ENCODE data around the gene USB1. TPM values are rescaled to one million over a fixed set of nuclear protein-coding genes. Genes with fewer than 3 reads are reported as not detected.
A peak's percentile ranks its signal among the peaks of the same experiment; 100 is the strongest.

Gene USB1
- total RNA-seq, 2 donors from 2014 or later = 22.6 to 74.1 TPM

DNA sequence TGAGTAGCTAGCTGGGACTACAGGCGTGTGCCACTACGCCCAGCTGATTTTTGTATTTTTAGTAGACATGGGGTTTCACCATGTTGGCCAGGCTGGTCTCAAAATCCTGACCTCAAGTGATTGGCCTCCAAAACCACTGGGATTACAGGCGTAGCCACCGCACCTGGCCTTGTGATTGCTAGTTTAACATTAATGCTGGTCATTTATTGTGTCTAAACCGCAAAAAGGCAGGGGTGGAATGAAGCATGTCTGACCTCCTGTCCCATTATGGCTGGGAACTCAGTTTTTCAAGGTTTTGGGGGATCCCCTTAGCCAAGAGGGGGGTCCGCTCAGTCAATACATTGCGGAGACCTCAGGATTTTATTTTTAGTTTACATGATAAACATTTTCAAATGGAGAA, 19.6 kb upstream of the USB1 start:
- 96% methylated on average over 7 of the region's 7 CpGs for WGBS

DNA sequence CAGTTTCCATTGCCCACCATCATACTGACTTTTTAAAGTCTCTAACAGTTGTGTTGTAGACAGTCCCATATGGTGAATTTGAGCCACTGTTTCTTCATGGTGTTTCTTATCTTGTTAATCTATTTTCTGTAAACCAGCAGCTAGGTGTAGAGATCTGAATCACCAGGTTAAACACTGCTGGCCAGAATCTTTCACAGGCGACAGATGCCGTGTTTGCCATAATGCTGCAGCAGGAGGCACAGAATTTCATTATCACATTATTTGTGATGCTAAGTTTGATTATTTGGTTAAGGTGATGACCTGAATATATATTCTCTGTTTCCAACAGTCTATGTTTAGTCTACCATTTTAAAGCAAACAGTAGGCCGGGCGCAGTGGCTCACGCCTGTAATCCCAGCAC, 18.8 kb upstream of the USB1 start:
- intact Hi-C loops (cut with DNase I) = no loop called here
- Histone ChIP-seq H3K27ac (no peak overlapping the region), H3K4me1 (replicated peaks) (no peaks in the 10 kb centered on the region), H3K9me3 (no peaks in the 10 kb centered on the region), H3K27me3 (replicated peaks; ENCODE audit: insufficient read depth) (no peaks in the 10 kb centered on the region), H3K36me3 (no peaks in the 10 kb centered on the region), H3K4me3 (no peak overlapping the region)
- DNase-seq (ENCODE audit: low spot score) = no peak
- WGBS = 80% methylated on average over 5 of the region's 5 CpGs
- TF ChIP-seq POLR2AphosphoS5 (IDR thresholded peaks at IDR 0.05) = no peak
- TF ChIP-seq POLR2A (IDR thresholded peaks at IDR 0.05) = no peak
- no peak for TF ChIP-seq CTCF (IDR thresholded peaks at IDR 0.05)

More for the DNA sequence above, 19.6 kb upstream of the USB1 start:
- no peak for DNase-seq (ENCODE audit: low spot score)
- H3K4me3 ChIP-seq = no peak overlapping the region
- H3K36me3 ChIP-seq = no peaks in the 10 kb centered on the region
- no peaks in the 10 kb centered on the region for H3K27me3 ChIP-seq (replicated peaks; ENCODE audit: insufficient read depth)
- no peaks in the 10 kb centered on the region for H3K4me1 ChIP-seq (replicated peaks)
- TF ChIP-seq POLR2A (IDR thresholded peaks at IDR 0.05) (no peak), POLR2AphosphoS5 (IDR thresholded peaks at IDR 0.05) (no peak), CTCF (IDR thresholded peaks at IDR 0.05) (no peak)
- H3K27ac ChIP-seq = no peak overlapping the region
- no peaks in the 10 kb centered on the region for H3K9me3 ChIP-seq
- intact Hi-C loops (cut with DNase I) = no loop called here

DNA sequence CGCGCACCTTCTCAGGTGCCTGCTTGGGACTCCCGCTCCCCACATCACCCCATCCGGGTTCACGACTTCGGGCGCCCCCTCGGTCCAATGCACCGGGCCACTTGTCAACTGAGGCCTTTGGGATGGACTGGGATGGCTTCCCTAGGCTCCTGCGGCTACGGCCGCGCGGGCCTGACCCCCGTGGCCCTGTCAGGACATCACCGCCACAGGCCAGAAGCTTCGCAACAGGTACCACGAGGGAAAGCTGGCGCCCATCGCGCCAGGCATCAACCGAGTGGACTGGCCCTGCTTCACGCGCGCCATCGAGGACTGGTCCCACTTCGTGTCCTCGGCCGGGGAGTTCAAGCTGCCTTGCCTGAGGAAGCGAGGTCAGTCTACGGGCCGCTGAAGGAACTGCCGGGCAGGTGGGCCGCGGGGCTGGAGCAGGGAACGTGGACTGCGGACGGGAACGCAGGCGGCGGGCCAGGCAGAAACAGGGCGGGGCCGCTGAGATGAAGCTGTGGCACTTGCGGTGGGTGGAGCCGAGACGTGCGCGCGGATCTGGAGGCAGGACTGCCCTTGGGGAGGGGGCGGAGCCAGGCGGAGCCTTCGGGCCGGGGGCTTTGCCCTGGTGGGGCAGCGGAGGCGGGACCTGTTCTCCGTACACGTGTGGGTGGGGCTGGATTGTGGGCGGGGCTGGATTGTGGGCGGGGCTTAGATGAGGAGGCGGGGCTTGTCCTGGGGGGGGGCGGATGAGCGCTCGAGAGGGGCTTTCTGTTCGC, 16.6 kb upstream of the USB1 start:
- DNase-seq (ENCODE audit: low spot score) = peak; percentile 85
- WGBS = 13% methylated on average over 63 of the region's 64 CpGs
- no peaks in the 10 kb centered on the region for H3K27me3 ChIP-seq (replicated peaks; ENCODE audit: insufficient read depth)

DNA sequence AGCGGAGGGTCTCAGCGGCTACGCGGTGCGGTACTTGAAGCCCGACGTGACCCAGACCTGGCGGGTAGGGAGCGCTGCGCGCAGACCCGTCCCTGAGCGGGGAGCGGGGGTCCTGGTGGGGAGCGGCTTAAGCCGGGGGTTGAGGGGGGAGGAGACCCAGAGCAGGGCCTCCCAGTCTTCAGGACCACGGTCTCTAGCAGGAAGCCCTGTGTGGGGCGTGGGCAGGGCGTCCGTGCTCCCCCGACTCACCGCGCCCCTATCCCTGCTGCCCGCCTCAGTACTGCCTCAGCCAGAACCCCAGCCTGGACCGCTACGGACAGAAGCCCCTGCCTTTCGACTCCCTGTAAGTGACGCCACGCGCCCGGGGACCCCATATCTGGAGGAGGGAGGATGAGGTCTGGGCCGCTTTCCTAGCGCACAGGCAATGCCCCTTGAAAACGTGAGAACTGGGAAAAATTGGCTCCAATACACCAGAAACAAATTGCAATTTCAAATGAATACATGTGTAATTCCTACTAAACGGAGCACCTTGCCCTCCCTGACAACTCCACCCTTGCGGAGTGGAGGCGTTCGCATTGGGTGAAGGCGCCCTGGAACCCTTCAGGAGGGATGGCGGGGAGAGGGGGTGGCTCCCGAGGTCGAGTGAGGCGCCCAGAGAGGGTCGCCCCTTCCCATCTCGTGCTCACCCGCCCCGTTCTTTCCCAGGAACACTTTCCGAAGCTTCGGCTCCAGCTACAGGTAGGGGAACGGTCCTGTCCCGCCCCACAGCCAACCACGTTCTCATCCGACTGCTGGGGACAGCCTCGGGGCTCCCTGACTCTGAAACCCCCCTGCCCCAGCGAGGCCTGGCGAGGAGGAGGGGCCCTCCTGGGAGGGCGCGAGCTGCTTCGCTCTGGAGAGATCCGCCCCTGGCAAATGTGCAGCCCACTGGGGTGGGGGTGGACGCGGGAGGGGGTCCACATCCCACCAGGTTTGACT, 15.7 kb upstream of the USB1 start:
- no peaks in the 10 kb centered on the region for H3K27me3 ChIP-seq (replicated peaks; ENCODE audit: insufficient read depth)
- H3K36me3 ChIP-seq = no peaks in the 10 kb centered on the region
- TF ChIP-seq POLR2A (IDR thresholded peaks at IDR 0.05) = peak; percentile 31
- TF ChIP-seq CTCF (IDR thresholded peaks at IDR 0.05) = no peak
- TF ChIP-seq POLR2AphosphoS5 (IDR thresholded peaks at IDR 0.05) = no peak
- DNase-seq (ENCODE audit: low spot score) = no peak
- H3K27ac ChIP-seq = peak overlapping the region; percentile 43 to 66
- intact Hi-C loops (cut with DNase I) = no loop called here
- WGBS = 21% methylated on average over 59 of the region's 62 CpGs
- H3K9me3 ChIP-seq = no peaks in the 10 kb centered on the region
- H3K4me3 ChIP-seq = peak overlapping the region; percentile 35 to 37
- no peaks in the 10 kb centered on the region for H3K4me1 ChIP-seq (replicated peaks)

More for the DNA sequence above, 16.6 kb upstream of the USB1 start:
- no peaks in the 10 kb centered on the region for H3K9me3 ChIP-seq
- no peaks in the 10 kb centered on the region for H3K4me1 ChIP-seq (replicated peaks)
- TF ChIP-seq POLR2AphosphoS5 (IDR thresholded peaks at IDR 0.05) = peak; percentile 12
- TF ChIP-seq POLR2A (IDR thresholded peaks at IDR 0.05) = no peak
- no peaks in the 10 kb centered on the region for H3K36me3 ChIP-seq
- peak overlapping the region; percentile 35 to 37 for H3K4me3 ChIP-seq
- peak overlapping the region; percentile 43 to 66 for H3K27ac ChIP-seq
- intact Hi-C loops (cut with DNase I) = no loop called here

- intact Hi-C loops (cut with DNase I) = no loop called here
- WGBS = 75% methylated on average over 9 of the region's 9 CpGs
- Histone ChIP-seq H3K27ac (no peak overlapping the region), H3K9me3 (no peaks in the 10 kb centered on the region), H3K27me3 (replicated peaks; ENCODE audit: insufficient read depth) (no peaks in the 10 kb centered on the region), H3K4me1 (replicated peaks) (no peaks in the 10 kb centered on the region), H3K36me3 (no peaks in the 10 kb centered on the region), H3K4me3 (no peak overlapping the region)
- no peak for TF ChIP-seq POLR2AphosphoS5 (IDR thresholded peaks at IDR 0.05)
- TF ChIP-seq CTCF (IDR thresholded peaks at IDR 0.05) = no peak
- TF ChIP-seq POLR2A (IDR thresholded peaks at IDR 0.05) = no peak
- no peak for DNase-seq (ENCODE audit: low spot score)
Observed at GRCh38 chr16:57986196-57986595, 15.0 kb upstream of the USB1 start.

Measured in prostate gland (tissue), 2 donors.